ENCODE measurements around the gene PGF. TPM values are rescaled to one million over a fixed set of nuclear protein-coding genes. Genes with fewer than 3 reads are reported as not detected.
"Not testable (repeated sequence)": the region's sequence is repeated elsewhere in the genome, so short reads cannot be mapped to it uniquely, and the experiment has no call there.

Gene PGF
- total RNA-seq (2014; rRNA removed; shearing (Covaris generic)): 74.0 and 76.1 TPM in 2 replicates
- 80.5 and 89.2 TPM in 2 replicates for polyA plus RNA-seq (2015; cell fraction: cytosol; rRNA removed)
- 51.1 and 55.8 TPM in 2 replicates for polyA plus RNA-seq (2015; cell fraction: nucleus; rRNA removed)

- peak; percentile 75 for DNase-seq (ENCODE audit: low read depth)
Observed at GRCh38 chr14:74955229-74956026, at the start of gene PGF. Gene PGF, minus strand, starts transcription at chr14:74955597. Its CDS starts 355 bp downstream, at chr14:74955242.

- no peak for DNase-seq (ENCODE audit: low read depth)
Observed at GRCh38 chr14:75003250-75004027, 48.0 kb upstream of the PGF start.

- peak; percentile 99 for DNase-seq (ENCODE audit: low read depth)
Observed at GRCh38 chr14:75002392-75003249, 47.2 kb upstream of the PGF start, which contains the start of gene EIF2B2. Gene EIF2B2, plus strand, starts transcription at chr14:75002921. Its CDS starts 70 bp downstream, at chr14:75002991.

- no peak for DNase-seq (ENCODE audit: low read depth)
Observed at GRCh38 chr14:75001899-75002298, 46.5 kb upstream of the PGF start.

- no peak for DNase-seq (ENCODE audit: low read depth)
Observed at GRCh38 chr14:75001261-75001660, 45.9 kb upstream of the PGF start.

- DNase-seq (ENCODE audit: low read depth): not testable (repeated sequence)
Observed at GRCh38 chr14:74995781-74996180, 40.4 kb upstream of the PGF start.

GRCh38 chr14:74994182-74994581 lies 38.8 kb upstream of the PGF start:
- not testable (repeated sequence) for DNase-seq (ENCODE audit: low read depth)

GRCh38 chr14:74988993-74989392 lies 33.6 kb upstream of the PGF start:
- no peak for DNase-seq (ENCODE audit: low read depth)

GRCh38 chr14:74988131-74988530 lies 32.7 kb upstream of the PGF start:
- DNase-seq (ENCODE audit: low read depth): peak; percentile 99

GRCh38 chr14:74985806-74986205 lies 30.4 kb upstream of the PGF start:
- no peak for DNase-seq (ENCODE audit: low read depth)

GRCh38 chr14:74985028-74985310 lies 29.6 kb upstream of the PGF start:
- DNase-seq (ENCODE audit: low read depth): no peak

- no peak for DNase-seq (ENCODE audit: low read depth)
Observed at GRCh38 chr14:74984236-74985027, 29.0 kb upstream of the PGF start.

- DNase-seq (ENCODE audit: low read depth): no peak
Observed at GRCh38 chr14:74983343-74983742, 27.9 kb upstream of the PGF start.

- DNase-seq (ENCODE audit: low read depth): no peak
Observed at GRCh38 chr14:74982661-74983060, 27.3 kb upstream of the PGF start.

GRCh38 chr14:74981833-74982232 lies 26.4 kb upstream of the PGF start:
- DNase-seq (ENCODE audit: low read depth): no peak

- no peak for DNase-seq (ENCODE audit: low read depth)
Observed at GRCh38 chr14:74981462-74981782, 26.0 kb upstream of the PGF start.

- peak; percentile 97 for DNase-seq (ENCODE audit: low read depth)
Observed at GRCh38 chr14:74980731-74981461, 25.5 kb upstream of the PGF start.

GRCh38 chr14:74980398-74980730 lies 25.0 kb upstream of the PGF start:
- DNase-seq (ENCODE audit: low read depth): peak; percentile 49

GRCh38 chr14:74979442-74980397 lies 24.3 kb upstream of the PGF start:
- peak; percentile 41 for DNase-seq (ENCODE audit: low read depth)
